Neural cell (in vitro differentiated cells): ENCODE data around the gene ST8SIA6.

ENCODE experiments used
- CTCF ChIP-seq: fragments of 450-650 bp; IDR thresholded peaks from 2 replicates; pipeline ENCODE4 v1.5.1; 2014; ENCODE audit warnings: antibody characterized with exemption, mild to moderate bottlenecking, moderate library complexity; ENCODE audit not compliant: poor library complexity, severe bottlenecking
- EZH2 ChIP-seq: fragments of 200-600, 300-800 bp; shearing (Covaris generic), sonication (generic); IDR thresholded peaks from 2 replicates; pipeline ENCODE4 v1.6.1; 2014; ENCODE audit warnings: antibody characterized with exemption, low read length, borderline replicate concordance, mild to moderate bottlenecking; ENCODE audit not compliant: insufficient read depth, poor library complexity, severe bottlenecking
- POLR2AphosphoS5 ChIP-seq: IDR thresholded peaks from 2 replicates; pipeline ENCODE4 v1.6.1; 2012
- RAD21 ChIP-seq: fragments of 450-650 bp; conservative IDR thresholded peaks from 2 replicates; pipeline ENCODE4 v1.6.1; 2014; ENCODE audit warnings: antibody characterized with exemption, mild to moderate bottlenecking, moderate library complexity
- SMC3 ChIP-seq: fragments of 450-650 bp; conservative IDR thresholded peaks from 2 replicates; pipeline ENCODE4 v1.6.1; 2014; ENCODE audit warnings: antibody characterized with exemption, mild to moderate bottlenecking, moderate library complexity; ENCODE audit not compliant: poor library complexity

- TF ChIP-seq CTCF (no peak), EZH2 (no peak), SMC3 (no peak), RAD21 (no peak), POLR2AphosphoS5 (no peak)
Observed at GRCh38 chr10:17429490-17429889, 24.9 kb downstream of the ST8SIA6 start.
